NCI-H2171 (cell line): ENCODE results near the gene SNX22.
A peak's percentile ranks its signal among the peaks of the same experiment; 100 is the strongest.

Experiments
- DNase-seq: peaks from one replicate; lab custom pipeline; 2025; lab: John Stamatoyannopoulos, UW

The SNX22 gene

GRCh38 chr15:64156652-64157331 lies 5.3 kb downstream of the SNX22 start:
- no peak for DNase-seq

- DNase-seq: no peak
Measured at GRCh38 chr15:64157599-64158125, 6.1 kb downstream of the SNX22 start.

- no peak for DNase-seq
Measured at GRCh38 chr15:64158363-64159134, 7.0 kb downstream of the SNX22 start.

GRCh38 chr15:64161688-64162477 lies 10.4 kb downstream of the SNX22 start:
- no peak for DNase-seq

- DNase-seq: no peak
Measured at GRCh38 chr15:64162478-64162868, 10.9 kb downstream of the SNX22 start.

- DNase-seq: peak; percentile 97
Measured at GRCh38 chr15:64162869-64163658, 11.5 kb downstream of the SNX22 start, which contains the start of gene PPIB. Gene PPIB, minus strand, starts transcription at chr15:64163022. Its CDS starts 36 bp downstream, at chr15:64162986.

- no peak for DNase-seq
Measured at GRCh38 chr15:64163659-64164362, 12.3 kb downstream of the SNX22 start.

GRCh38 chr15:64164436-64164835 lies 12.9 kb downstream of the SNX22 start:
- no peak for DNase-seq

GRCh38 chr15:64166102-64166890 lies 14.8 kb downstream of the SNX22 start:
- DNase-seq: no peak

- peak; percentile 70 for DNase-seq
Measured at GRCh38 chr15:64180235-64180824, 28.8 kb downstream of the SNX22 start.

GRCh38 chr15:64182859-64183370 lies 31.4 kb downstream of the SNX22 start:
- DNase-seq: no peak

- DNase-seq: no peak
Measured at GRCh38 chr15:64185146-64185911, 33.8 kb downstream of the SNX22 start.

- no peak for DNase-seq
Measured at GRCh38 chr15:64187396-64188191, 36.1 kb downstream of the SNX22 start.

- DNase-seq: no peak
Measured at GRCh38 chr15:64191971-64192830, 40.7 kb downstream of the SNX22 start.

GRCh38 chr15:64193971-64194370 lies 42.4 kb downstream of the SNX22 start:
- no peak for DNase-seq

GRCh38 chr15:64197425-64197824 lies 45.9 kb downstream of the SNX22 start:
- no peak for DNase-seq

GRCh38 chr15:64205202-64205601 lies 53.7 kb downstream of the SNX22 start:
- no peak for DNase-seq
